ENCODE results near the gene PILRB. TPM values are rescaled to one million over a fixed set of nuclear protein-coding genes. Genes with fewer than 3 reads are reported as not detected.
A peak's percentile ranks its signal among the peaks of the same experiment; 100 is the strongest.
"Not testable (repeated sequence)": the region's sequence is repeated elsewhere in the genome, so short reads cannot be mapped to it uniquely, and the experiment has no call there.

Gene PILRB
- total RNA-seq (2014; rRNA removed; shearing (Covaris generic)), result 41.6 and 42.5 TPM in 2 replicates
- polyA plus RNA-seq (2015; cell fraction: cytosol; rRNA removed), result 60.6 and 66.7 TPM in 2 replicates
- polyA plus RNA-seq (2015; cell fraction: nucleus; rRNA removed), result 2,965 and 3,231 TPM in 2 replicates

- no peak for DNase-seq (ENCODE audit: low read depth, low spot score)
- in situ Hi-C loops (cut with HindIII; ENCODE audit: low pct_unique_long_range_greater_than_20kb, low sequenced_read_pairs), result no loop called here
These were observed at the start of gene PILRB for GRCh38 chr7:100358027-100358856. TSS of gene PILRB (plus strand) at chr7:100358117. CDS start at chr7:100358303, 186 bp downstream.

GRCh38 chr7:100318329-100318728, 39.6 kb upstream of the PILRB start:
- in situ Hi-C loops (cut with HindIII; ENCODE audit: low pct_unique_long_range_greater_than_20kb, low sequenced_read_pairs); DNase-seq (ENCODE audit: low read depth, low spot score): not testable (repeated sequence)

GRCh38 chr7:100321648-100322047, 36.3 kb upstream of the PILRB start:
- DNase-seq (ENCODE audit: low read depth, low spot score); in situ Hi-C loops (cut with HindIII; ENCODE audit: low pct_unique_long_range_greater_than_20kb, low sequenced_read_pairs): not testable (repeated sequence)

- in situ Hi-C loops (cut with HindIII; ENCODE audit: low pct_unique_long_range_greater_than_20kb, low sequenced_read_pairs), result not testable (repeated sequence)
These were observed 33.7 kb upstream of the PILRB start for GRCh38 chr7:100324194-100324593.

GRCh38 chr7:100325671-100326070, 32.2 kb upstream of the PILRB start:
- DNase-seq (ENCODE audit: low read depth, low spot score), result peak; percentile 32
- in situ Hi-C loops (cut with HindIII; ENCODE audit: low pct_unique_long_range_greater_than_20kb, low sequenced_read_pairs), result not testable (repeated sequence)

More at GRCh38 chr7:100324194-100324593, 33.7 kb upstream of the PILRB start:
- DNase-seq (ENCODE audit: low read depth, low spot score), result peak; percentile 97

GRCh38 chr7:100326914-100327313, 31.0 kb upstream of the PILRB start:
- DNase-seq (ENCODE audit: low read depth, low spot score); in situ Hi-C loops (cut with HindIII; ENCODE audit: low pct_unique_long_range_greater_than_20kb, low sequenced_read_pairs): not testable (repeated sequence)

- in situ Hi-C loops (cut with HindIII; ENCODE audit: low pct_unique_long_range_greater_than_20kb, low sequenced_read_pairs), result not testable (repeated sequence)
- DNase-seq (ENCODE audit: low read depth, low spot score), result peak; percentile 98
These were observed 22.1 kb upstream of the PILRB start for GRCh38 chr7:100335566-100336466.

- DNase-seq (ENCODE audit: low read depth, low spot score), result peak; percentile 84
- in situ Hi-C loops (cut with HindIII; ENCODE audit: low pct_unique_long_range_greater_than_20kb, low sequenced_read_pairs), result not testable (repeated sequence)
These were observed 19.7 kb upstream of the PILRB start for GRCh38 chr7:100338083-100338696.

- in situ Hi-C loops (cut with HindIII; ENCODE audit: low pct_unique_long_range_greater_than_20kb, low sequenced_read_pairs), result not testable (repeated sequence)
These were observed 16.6 kb upstream of the PILRB start for GRCh38 chr7:100341286-100341685.

GRCh38 chr7:100342765-100343164, 15.2 kb upstream of the PILRB start:
- in situ Hi-C loops (cut with HindIII; ENCODE audit: low pct_unique_long_range_greater_than_20kb, low sequenced_read_pairs), result no loop called here
- DNase-seq (ENCODE audit: low read depth, low spot score), result peak; percentile 32

More at GRCh38 chr7:100341286-100341685, 16.6 kb upstream of the PILRB start:
- peak; percentile 2 for DNase-seq (ENCODE audit: low read depth, low spot score)

GRCh38 chr7:100344124-100344559, 13.8 kb upstream of the PILRB start:
- in situ Hi-C loops (cut with HindIII; ENCODE audit: low pct_unique_long_range_greater_than_20kb, low sequenced_read_pairs), result not testable (repeated sequence)
- peak; percentile 51 for DNase-seq (ENCODE audit: low read depth, low spot score)

- peak; percentile 95 for DNase-seq (ENCODE audit: low read depth, low spot score)
- in situ Hi-C loops (cut with HindIII; ENCODE audit: low pct_unique_long_range_greater_than_20kb, low sequenced_read_pairs), result not testable (repeated sequence)
These were observed 13.2 kb upstream of the PILRB start for GRCh38 chr7:100344560-100345287.

- in situ Hi-C loops (cut with HindIII; ENCODE audit: low pct_unique_long_range_greater_than_20kb, low sequenced_read_pairs), result not testable (repeated sequence)
- DNase-seq (ENCODE audit: low read depth, low spot score), result peak; percentile 81
These were observed 12.6 kb upstream of the PILRB start for GRCh38 chr7:100345288-100345672.

- DNase-seq (ENCODE audit: low read depth, low spot score), result no peak
- in situ Hi-C loops (cut with HindIII; ENCODE audit: low pct_unique_long_range_greater_than_20kb, low sequenced_read_pairs), result no loop called here
These were observed 11.0 kb upstream of the PILRB start for GRCh38 chr7:100346921-100347320.

- in situ Hi-C loops (cut with HindIII; ENCODE audit: low pct_unique_long_range_greater_than_20kb, low sequenced_read_pairs), result no loop called here
These were observed 9.1 kb upstream of the PILRB start for GRCh38 chr7:100348805-100349204.

GRCh38 chr7:100349757-100350156, 8.2 kb upstream of the PILRB start:
- no peak for DNase-seq (ENCODE audit: low read depth, low spot score)
- in situ Hi-C loops (cut with HindIII; ENCODE audit: low pct_unique_long_range_greater_than_20kb, low sequenced_read_pairs), result no loop called here

More at GRCh38 chr7:100348805-100349204, 9.1 kb upstream of the PILRB start:
- no peak for DNase-seq (ENCODE audit: low read depth, low spot score)

- no peak for DNase-seq (ENCODE audit: low read depth, low spot score)
- in situ Hi-C loops (cut with HindIII; ENCODE audit: low pct_unique_long_range_greater_than_20kb, low sequenced_read_pairs), result no loop called here
These were observed 6.3 kb upstream of the PILRB start for GRCh38 chr7:100351657-100352058.
